GM18499 (cell line): ENCODE measurements around the gene RNU5D-1.
"Not testable (repeated sequence)": the region's sequence is repeated elsewhere in the genome, so short reads cannot be mapped to it uniquely, and the experiment has no call there.

ENCODE experiments used
- ATAC-seq: cut with Tn5 transposase; IDR thresholded peaks from one replicate; pipeline ENCODE4 v1.9.1; 2021; ENCODE audit warnings: moderate number of reproducible peaks; ENCODE audit not compliant: insufficient read depth, unreplicated experiment

The RNU5D-1 gene

GRCh38 chr1:44705470-44705869, 25.5 kb downstream of the RNU5D-1 start:
- no peak for ATAC-seq

DNA sequence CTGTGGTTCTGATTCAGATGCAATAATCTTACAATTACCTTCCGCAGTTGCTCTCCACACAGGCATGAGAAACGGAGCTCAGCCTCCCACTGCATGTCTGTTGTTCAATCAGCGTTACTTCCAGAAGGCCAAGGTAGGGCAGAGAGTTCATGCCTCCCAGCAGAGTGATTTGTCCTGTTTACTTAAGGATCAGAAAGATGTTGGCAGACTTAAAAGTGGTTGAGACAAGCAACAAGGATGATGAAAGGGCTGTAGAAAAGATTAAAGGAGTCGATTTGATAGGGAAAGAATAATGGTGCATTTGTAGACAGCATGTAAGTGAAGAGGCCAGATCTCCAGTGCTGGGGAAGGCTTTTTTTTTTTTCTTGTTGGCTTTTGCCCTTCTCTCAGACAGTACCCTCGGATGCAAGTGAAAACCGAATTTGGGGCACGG, 29.8 kb downstream of the RNU5D-1 start:
- ATAC-seq = no peak

DNA sequence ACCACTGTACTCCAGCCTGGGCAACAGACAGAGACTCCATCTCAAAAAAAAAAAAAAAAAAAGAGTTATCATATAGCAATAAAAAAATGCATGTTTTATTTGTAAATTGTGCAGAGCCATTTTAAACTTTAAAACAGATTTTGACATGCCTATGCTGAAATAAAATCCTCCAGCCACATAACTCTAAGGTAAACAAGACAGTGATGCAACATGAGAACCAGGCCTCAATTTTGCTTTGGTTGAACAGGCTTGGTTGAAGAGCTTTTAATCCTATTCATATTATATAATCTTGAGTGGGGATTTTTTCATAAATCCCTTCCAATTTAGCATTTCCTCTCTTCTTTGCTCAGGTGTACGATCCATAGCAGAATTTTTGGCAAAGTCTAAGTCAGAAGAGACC, 30.4 kb downstream of the RNU5D-1 start:
- no peak for ATAC-seq

GRCh38 chr1:44699375-44699774, 31.6 kb downstream of the RNU5D-1 start:
- not testable (repeated sequence) for ATAC-seq

DNA sequence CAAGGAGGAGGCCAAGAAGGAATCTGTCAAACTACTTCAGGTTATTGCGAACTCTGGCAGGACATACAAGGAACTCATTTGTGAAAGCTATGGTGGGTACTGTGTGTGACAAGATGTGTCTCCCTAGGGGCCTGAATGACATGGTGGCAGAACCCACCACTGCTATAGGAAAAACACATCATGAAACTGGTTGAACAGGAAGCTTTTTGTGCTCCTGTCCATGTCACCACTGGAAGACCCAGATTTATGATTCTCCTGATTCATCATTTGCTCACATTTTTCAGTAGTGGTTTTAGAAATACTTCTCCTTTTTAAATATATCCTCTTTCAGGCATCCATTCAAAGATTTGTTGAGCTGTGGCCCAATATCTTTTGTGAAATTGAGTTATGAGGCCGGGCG, 32.8 kb downstream of the RNU5D-1 start:
- no peak for ATAC-seq

- ATAC-seq = no peak
Measured at GRCh38 chr1:44696789-44697345, 34.1 kb downstream of the RNU5D-1 start.

DNA sequence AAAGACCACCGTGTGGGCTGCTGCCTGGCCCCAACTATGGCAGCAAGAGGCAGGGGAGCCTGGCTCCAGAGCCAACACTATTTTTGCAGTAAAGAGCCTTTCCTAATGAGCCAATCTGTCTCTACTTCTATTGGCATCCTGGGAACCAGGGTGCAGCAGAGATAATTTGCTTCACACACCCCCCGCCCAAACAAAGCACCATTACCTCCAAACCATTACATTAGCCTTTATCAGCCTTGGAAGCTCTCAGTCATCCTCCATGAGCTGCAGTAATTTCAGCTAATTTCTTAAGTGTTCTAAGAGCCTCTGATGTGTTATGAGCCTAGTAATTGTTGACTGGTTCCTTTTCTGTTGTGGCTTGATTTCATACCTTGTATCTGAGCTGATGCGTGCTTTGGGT, 34.9 kb downstream of the RNU5D-1 start:
- no peak for ATAC-seq

GRCh38 chr1:44695671-44696070, 35.3 kb downstream of the RNU5D-1 start:
- ATAC-seq = no peak

- ATAC-seq = peak; percentile 59
Measured at GRCh38 chr1:44694863-44695478, 36.0 kb downstream of the RNU5D-1 start.

GRCh38 chr1:44693900-44694299, 37.1 kb downstream of the RNU5D-1 start:
- no peak for ATAC-seq

DNA sequence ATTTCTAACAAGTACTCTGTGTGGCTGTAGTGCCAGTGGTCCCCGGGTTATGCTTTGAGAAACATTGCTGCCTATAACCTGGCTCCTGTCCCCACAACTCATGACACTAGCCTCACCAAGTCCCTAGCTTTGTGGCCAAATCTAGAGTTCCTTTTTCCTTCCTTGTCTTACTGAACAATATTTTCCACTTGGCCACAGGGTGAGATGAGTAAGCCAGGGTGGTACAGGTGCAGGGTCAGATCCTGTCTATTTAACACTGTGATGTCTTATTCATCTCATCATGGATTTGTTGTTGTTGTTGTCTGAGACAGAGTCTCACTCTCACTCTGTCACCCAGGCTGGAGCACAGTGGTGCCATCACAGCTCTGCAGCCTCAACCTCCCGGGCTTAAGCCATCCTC, 37.8 kb downstream of the RNU5D-1 start:
- ATAC-seq = no peak

DNA sequence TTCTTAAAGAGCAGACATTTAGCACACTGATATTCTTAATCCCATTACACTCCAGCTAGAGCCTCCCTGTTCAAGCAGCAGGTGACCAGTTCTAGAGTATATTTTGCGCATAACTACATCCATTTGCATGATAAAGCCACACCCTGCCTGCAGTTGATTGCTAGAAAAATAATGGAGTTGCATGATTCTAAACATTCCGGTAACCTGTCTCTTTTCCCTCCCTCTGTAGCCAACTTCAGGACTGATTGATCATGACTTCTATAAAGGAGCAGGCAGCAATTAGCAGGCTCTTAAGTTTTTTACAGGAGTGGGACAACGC, 41.6 kb downstream of the RNU5D-1 start:
- no peak for ATAC-seq

DNA sequence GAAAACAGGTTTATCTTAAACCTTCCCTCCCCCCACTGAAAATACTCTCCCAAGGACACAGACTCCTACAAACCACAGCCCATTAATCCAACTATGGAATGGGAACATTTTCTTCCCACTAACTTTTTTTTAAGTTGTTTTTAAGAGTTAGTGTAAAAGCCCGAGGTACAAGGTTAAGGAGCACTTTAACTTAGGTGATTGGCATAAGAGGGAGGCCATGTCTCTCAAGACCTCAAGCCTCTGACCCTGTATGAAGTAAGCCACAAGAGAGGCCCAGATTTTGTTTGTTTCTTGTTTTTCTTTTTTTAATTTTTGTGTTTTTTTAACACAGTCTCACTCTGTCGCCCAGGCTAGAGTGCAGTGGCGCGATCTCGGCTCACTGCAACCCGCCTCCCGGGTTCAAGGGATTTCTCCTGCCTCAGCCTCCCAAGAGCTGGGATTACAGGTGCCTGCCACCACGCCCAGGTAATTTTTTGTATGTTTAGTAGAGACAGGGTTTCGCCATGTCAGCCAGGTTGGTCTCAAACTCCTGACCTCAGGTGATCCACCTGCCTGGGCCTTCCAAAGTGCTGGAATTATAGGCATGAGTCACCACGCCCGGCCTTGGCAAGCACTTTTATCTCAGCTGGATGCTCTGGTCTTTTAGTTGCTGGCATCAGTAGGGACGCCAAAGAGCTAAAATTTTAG, 42.1 kb downstream of the RNU5D-1 start:
- ATAC-seq = no peak

DNA sequence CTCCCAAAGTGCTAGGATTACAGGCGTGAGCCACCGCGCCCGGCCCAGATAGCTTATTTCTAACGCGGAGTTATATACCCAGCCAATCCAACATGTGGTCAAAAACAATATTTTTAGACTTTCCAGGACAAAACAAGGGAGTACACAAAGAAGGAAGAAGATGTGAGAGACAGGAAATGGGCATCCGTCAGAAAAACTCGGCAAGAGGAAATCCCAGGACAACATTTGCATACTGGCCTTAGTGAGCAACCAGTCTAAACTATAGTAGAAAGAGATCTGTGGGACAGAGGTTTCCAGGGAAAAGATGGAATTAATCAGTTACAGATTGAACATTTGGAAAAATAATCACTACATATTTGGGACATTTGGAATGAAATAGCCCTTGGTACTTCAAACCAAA, 45.1 kb downstream of the RNU5D-1 start:
- no peak for ATAC-seq

- no peak for ATAC-seq
Measured at GRCh38 chr1:44685218-44685617, 45.8 kb downstream of the RNU5D-1 start.

GRCh38 chr1:44684525-44684924, 46.4 kb downstream of the RNU5D-1 start:
- ATAC-seq = no peak

DNA sequence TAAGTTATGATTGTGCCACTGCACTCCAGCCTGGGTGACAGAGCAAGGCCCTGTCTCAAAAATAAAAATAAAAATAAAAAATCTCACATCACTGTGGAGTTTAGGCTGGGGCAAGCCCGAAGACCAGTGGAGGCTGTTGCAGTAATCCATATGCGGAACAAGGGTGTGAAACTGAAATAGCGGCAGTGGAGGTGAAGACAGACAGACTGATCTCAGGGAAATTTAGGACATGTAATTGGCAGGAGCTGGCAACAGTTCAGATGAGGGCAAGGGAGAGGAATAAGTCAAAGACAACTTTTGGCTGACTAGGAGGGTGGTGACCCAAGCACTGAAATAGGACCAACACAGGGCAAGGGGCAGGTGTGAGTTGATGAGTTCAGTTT, 48.1 kb downstream of the RNU5D-1 start:
- no peak for ATAC-seq

DNA sequence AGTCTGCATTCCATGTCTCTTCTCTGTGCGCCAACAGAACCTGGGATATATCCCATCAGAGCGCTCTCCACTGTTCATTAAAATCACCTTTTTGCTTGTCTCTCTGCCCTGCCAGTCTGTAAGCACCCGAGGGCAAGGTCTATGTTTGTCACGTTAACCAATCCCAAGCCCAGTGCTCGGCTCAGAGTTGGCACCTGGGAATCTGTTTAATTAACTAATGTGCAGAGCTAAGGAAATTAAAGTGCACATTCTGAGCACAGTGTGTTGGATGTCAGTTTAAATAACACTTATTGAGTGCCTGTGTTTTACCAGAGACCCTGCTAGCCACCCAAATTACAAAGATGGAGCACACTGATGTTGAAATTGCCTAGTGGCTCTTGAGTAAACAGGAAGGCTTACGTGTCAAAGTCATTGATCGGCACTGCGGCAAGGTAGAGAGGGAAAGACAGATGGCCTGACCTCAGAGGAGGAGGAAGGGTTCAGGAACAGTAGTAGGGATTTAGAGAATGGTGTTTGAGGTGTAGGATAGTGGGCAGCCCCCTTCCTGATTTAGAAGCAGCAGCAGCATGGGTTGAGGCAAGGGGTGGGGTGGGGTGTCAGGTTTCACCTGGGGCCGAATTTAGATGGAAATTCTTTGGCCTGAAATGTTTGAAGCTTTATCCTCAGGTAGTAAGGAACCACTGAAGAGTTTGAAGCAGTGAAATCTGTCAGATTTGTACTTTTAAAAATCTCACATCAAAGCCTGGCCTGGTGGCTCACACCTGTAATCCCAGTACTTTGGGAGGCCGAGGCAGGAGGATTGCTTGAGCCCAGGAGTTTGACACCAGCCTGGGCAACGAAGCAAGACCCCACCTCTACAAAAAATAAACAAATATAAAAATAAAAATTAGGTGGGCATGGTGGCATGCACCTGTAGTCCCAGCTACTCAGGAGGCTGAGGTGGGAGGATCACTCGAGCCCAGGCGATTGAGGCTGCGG, 48.8 kb downstream of the RNU5D-1 start:
- no peak for ATAC-seq
